Central memory CD8-positive, alpha-beta T cell (primary cell): Measurements from ENCODE around the gene ZKSCAN8.
"Not testable (repeated sequence)": the region's sequence is repeated elsewhere in the genome, so short reads cannot be mapped to it uniquely, and the experiment has no call there.

Experiments used
- ATAC-seq: fragments of 150-1000 bp; cut with Tn5 transposase; replicated peaks from 2 replicates; pipeline ENCODE4 v1.10.0; 2022; ENCODE audit warnings: mild to moderate bottlenecking, moderate FRiP score, moderate number of reproducible peaks; ENCODE audit not compliant: poor library complexity, severe bottlenecking; ENCODE audit errors: extremely low read depth
- DNase-seq, 2 donors: peaks; one replicate each; pipeline ENCODE4 v3.0.0; 2021; ENCODE audit warnings: low spot score in 2 of 2
- H3K27ac Mint-ChIP-seq: one replicate; pipeline ENCODE4 v1.8.0; 2022; ENCODE audit warnings: low read depth, mild to moderate bottlenecking, moderate library complexity, mixed read lengths
- H3K27me3 Mint-ChIP-seq: one replicate; pipeline ENCODE4 v1.8.0; 2022; ENCODE audit warnings: mixed read lengths
- H3K36me3 Mint-ChIP-seq: one replicate; pipeline ENCODE4 v1.8.0; 2022; ENCODE audit warnings: mild to moderate bottlenecking, moderate library complexity, mixed read lengths; ENCODE audit not compliant: insufficient read depth
- H3K4me1 Mint-ChIP-seq: one replicate; pipeline ENCODE4 v1.8.0; 2022; ENCODE audit warnings: mixed read lengths
- H3K4me3 Mint-ChIP-seq: one replicate; pipeline ENCODE4 v1.8.0; 2022; ENCODE audit warnings: mild to moderate bottlenecking, moderate library complexity, mixed read lengths
- H3K9me3 Mint-ChIP-seq: one replicate; pipeline ENCODE4 v1.8.0; 2022; ENCODE audit warnings: mixed read lengths

Gene ZKSCAN8

DNA sequence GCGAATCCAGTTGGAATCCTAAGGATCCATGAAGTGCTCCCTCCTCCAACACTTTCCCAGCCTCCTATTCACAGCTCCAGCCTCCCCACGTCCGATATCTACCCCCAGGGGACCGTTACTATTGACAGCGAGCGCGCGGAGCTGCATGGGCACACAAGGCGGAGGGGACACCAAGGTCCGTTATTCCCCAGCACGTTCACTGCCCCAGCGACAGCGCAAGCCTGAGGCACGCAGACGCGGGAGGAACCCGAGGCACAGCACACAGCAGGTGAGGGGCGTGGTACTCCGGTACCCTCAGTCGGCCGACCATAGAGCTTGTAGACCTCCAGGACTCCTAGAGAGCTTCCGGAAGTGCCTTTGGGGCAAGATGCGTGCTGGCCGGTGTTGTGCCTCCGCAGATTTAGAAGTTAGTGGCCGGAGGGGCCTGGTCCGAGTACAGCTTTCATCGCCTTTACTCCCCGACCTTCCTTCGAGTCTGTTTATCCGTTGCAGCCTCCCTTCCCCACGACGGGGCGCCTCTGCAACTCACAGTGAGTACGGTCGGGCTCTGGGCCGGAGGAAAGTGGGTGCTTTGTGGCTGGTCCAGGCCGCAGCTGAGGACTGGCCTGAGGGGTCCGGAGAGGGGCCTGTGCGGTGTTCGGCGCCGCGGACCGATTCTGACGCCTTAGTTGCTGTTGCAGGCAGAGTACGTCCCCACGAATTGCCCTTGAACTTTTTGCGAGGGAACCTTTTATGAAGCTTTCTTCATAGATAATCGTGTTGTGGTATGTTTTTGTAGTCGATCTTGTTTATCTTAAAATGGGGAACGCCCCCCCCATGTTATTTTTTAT is at the start of gene ZKSCAN8:
TSS of gene ZKSCAN8 (plus strand) at position 384 of the 830 bp plus-strand sequence. CDS start 6,525 bp downstream, outside the sequence.
- Mint-ChIP-seq H3K27ac (peak within 1 kb of the TSS; percentile 95), H3K4me1 (peaks cover 63% of the 10 kb centered on the region), H3K4me3 (peak within 1 kb of the TSS; percentile 96), H3K9me3 (no peaks in the 10 kb centered on the region), H3K36me3 (peaks cover 32% of the 10 kb centered on the region), H3K27me3 (no peaks in the 10 kb centered on the region)
- peak; percentile 81 for ATAC-seq
- DNase-seq = peak; percentile 58 to 69

DNA sequence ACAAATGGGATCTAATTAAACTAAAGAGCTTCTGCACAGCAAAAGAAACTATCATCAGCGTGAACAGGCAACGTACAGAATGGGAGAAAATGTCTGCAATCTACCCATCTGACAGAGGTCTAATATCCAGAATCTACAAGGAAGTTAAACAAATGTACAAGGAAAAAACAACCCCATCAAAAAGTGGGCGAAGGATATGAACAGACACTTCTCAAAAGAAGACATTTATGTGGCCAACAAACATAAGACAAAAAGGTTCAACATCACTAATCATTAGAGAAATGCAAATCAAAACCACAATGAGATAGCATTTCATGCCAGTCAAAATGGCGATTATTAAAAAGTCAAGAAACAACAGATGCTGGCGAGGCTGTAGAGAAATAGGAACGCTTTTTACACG is 39.5 kb upstream of the ZKSCAN8 start:
- H3K27ac Mint-ChIP-seq, H3K36me3 Mint-ChIP-seq, H3K9me3 Mint-ChIP-seq, H3K4me3 Mint-ChIP-seq, ATAC-seq, DNase-seq: not testable (repeated sequence)
- Mint-ChIP-seq H3K4me1 (peaks cover 11% of the 10 kb centered on the region), H3K27me3 (peaks cover 26% of the 10 kb centered on the region)

DNA sequence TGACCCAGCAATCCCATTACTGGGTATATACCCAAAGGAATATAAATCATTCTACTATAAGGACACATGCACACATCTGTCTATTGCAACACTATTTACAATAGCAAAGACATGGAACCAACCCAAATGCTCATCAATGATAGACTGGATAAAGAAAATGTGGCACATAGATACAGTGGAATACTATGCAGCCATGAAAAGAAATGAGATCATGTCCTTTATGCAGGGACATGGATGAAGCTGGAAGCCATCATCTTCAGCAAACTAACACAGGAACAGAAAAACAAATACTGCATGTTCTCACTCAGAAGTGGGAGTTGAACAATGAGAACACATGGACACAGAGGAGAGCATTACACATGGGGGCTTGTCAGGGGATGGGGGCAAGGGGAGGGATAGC is 39.0 kb upstream of the ZKSCAN8 start:
- not testable (repeated sequence) for ATAC-seq

DNA sequence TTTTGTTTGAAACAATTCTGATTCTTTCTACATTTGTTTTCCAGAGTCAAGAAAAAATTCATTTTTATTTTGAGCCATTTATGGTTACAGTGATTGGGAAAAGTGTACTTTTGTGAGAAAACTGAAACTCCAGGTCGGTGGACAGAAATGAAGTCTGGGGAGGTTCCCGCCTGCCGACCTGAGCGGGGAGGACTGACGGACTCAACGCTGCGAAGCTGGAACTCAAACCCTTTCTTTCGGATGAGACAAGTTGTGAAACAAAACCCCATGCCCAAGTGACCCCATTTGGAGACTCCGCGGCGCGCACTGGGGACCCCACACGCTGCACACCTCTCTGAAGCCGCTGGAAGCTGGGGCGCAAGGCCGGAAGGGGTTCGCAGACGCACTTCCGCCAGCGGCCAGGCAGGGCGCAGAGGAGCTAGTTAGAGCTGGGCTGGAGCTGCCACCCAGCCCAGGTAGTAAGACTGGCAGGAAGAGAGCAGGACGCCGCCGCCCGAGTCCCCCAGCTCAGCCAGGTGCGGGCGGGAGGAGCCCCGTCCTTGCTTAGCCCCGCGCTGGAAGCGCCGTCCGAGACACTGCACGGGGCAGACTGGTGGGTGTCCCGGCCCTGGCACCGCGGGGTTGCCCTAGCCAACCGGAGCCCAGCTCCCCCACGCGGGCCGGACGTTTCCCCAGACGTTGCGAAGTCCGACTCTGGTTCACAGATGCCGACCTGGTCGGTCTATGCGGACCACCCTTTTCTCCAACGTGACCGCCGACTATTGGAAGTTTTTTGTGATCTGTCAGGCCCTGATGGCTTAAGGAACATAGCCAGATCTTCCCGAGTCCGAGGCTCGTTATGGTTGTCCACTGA is 37.1 kb upstream of the ZKSCAN8 start:
- ATAC-seq (peak; percentile 99), DNase-seq (peak; percentile 70 to 75)
- Mint-ChIP-seq H3K27ac (peak overlapping the region; percentile 93), H3K9me3 (no peaks in the 10 kb centered on the region), H3K4me3 (peak overlapping the region; percentile 87), H3K4me1 (peaks cover 11% of the 10 kb centered on the region), H3K36me3 (peaks cover 5% of the 10 kb centered on the region), H3K27me3 (peaks cover 26% of the 10 kb centered on the region)

More for the DNA sequence above, 39.0 kb upstream of the ZKSCAN8 start:
- H3K9me3 Mint-ChIP-seq, H3K27ac Mint-ChIP-seq, H3K4me3 Mint-ChIP-seq, DNase-seq, H3K36me3 Mint-ChIP-seq: not testable (repeated sequence)
- Mint-ChIP-seq H3K27me3 (peaks cover 26% of the 10 kb centered on the region), H3K4me1 (peaks cover 11% of the 10 kb centered on the region)

DNA sequence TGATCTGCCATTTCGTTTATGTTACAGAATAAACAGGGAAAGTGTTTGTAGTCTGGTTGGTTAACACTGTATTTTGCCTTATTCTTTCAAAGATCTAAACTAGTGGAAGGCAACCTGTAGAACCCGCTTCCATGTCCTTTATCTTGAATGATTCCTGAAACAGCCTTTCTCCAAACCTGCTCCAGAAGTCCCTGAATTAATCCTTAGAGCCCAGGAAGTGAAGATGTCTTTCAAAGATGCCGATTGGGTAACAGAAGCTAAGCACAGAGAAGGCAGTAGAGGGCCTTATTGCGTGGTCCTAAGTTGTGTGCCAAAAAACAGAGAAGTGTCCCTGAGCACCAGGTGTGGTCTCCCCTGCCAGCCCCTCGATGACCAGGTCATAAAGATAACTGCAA is 36.4 kb upstream of the ZKSCAN8 start:
- peaks cover 5% of the 10 kb centered on the region for H3K36me3 Mint-ChIP-seq
- H3K27me3 Mint-ChIP-seq = peaks cover 20% of the 10 kb centered on the region
- peak overlapping the region; percentile 93 for H3K27ac Mint-ChIP-seq
- peaks cover 11% of the 10 kb centered on the region for H3K4me1 Mint-ChIP-seq
- H3K4me3 Mint-ChIP-seq = peak overlapping the region; percentile 87
- no peak for DNase-seq
- no peak for ATAC-seq
- no peaks in the 10 kb centered on the region for H3K9me3 Mint-ChIP-seq

DNA sequence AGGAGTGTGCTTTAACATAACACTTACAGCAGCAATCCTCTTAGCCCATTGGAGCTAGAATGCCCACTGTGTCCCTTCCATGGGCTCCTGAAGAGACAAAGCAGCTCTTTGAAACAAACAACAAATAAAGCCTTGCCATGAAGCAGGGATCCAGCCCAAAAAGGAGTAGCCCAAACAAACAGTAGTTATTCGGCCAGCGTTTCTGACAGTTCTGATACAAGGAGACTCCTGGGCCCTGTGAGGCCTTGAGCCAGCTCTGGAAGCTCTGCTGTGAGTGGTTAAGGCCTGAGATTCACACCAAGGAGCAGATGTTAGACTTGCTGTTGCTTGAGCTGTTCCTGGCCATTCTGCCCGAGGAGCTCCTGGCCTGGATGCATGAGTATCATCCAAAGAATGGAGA is 34.2 kb upstream of the ZKSCAN8 start:
- ATAC-seq = no peak
- no peak for DNase-seq
- Mint-ChIP-seq H3K9me3 (no peaks in the 10 kb centered on the region), H3K27ac (no peak overlapping the region), H3K4me1 (peaks cover 11% of the 10 kb centered on the region), H3K36me3 (peaks cover 6% of the 10 kb centered on the region), H3K27me3 (peaks cover 8% of the 10 kb centered on the region), H3K4me3 (no peak overlapping the region)

DNA sequence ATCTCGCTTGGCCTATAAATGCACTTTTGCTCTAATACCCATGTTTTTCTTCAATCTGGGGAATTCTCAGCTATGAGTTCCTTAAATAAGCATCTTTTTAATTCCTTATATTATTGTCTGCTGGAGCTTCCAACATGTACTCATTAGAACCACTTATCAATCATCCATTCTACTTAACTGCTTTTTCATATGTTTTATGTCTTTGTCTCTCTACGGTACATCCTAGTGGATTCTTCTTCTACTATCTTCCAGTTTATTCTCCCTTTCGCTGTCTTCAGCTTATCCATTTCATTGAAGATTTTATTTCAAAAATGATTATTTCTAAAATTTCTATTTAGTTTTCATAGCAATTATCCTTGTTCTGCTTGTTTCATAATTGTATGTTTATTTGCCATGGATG is 29.7 kb upstream of the ZKSCAN8 start:
- H3K4me1 Mint-ChIP-seq = no peaks in the 10 kb centered on the region
- no peak overlapping the region for H3K27ac Mint-ChIP-seq
- peaks cover 8% of the 10 kb centered on the region for H3K27me3 Mint-ChIP-seq
- ATAC-seq (no peak), DNase-seq (no peak)
- no peaks in the 10 kb centered on the region for H3K9me3 Mint-ChIP-seq
- no peak overlapping the region for H3K4me3 Mint-ChIP-seq
- H3K36me3 Mint-ChIP-seq = peaks cover 9% of the 10 kb centered on the region

DNA sequence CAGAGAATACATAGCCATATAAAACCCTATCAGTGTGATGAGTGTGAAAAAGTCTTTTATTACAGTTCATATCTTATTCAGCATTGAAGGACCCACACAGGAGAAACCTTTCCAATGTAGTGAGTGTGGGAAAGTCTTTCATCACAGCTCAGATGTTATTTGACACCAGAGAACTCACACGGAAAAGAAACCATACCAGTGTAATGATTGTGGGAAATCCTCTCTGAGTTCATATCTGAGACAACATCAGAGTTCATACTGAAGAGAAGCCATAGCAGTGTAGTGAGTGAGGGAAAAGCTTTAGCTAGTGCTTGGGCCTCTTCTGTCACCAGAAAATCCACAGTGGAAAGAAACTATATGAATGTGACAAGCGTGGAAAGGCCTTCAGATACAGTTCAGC is 25.9 kb upstream of the ZKSCAN8 start:
- H3K27ac Mint-ChIP-seq = no peak overlapping the region
- ATAC-seq (no peak), DNase-seq (no peak)
- no peaks in the 10 kb centered on the region for H3K9me3 Mint-ChIP-seq
- H3K36me3 Mint-ChIP-seq = peaks cover 25% of the 10 kb centered on the region
- H3K4me1 Mint-ChIP-seq = no peaks in the 10 kb centered on the region
- H3K27me3 Mint-ChIP-seq = no peaks in the 10 kb centered on the region
- H3K4me3 Mint-ChIP-seq = no peak overlapping the region

DNA sequence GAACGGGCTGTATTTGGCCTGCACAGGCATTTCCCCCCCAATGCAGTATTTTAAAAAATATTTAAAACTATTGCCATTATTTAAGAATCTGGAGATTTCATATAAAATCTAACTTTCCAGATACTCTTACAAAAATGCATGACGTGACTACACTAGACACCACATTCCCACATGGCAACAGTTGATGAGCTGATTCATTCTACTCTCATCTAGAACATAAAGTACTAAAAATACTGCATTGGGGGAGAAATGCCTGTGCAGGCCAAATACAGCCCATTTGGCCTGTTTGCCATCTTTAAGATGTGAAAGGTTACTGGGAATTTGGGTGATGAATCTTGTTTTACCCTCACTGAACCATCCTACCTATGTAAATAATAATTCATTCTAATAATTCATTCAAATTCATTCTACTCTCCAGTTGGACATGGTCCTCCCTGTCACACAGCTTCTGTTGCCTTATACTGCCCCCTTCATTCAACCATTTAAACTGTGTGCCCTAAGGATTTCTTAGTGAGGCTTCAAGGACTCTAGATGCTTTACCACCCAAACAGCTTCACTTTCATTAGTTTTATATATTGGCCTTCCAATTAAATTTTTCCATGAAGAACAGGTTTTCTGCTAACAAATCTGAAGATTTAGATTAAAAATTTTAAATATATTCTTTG is 24.2 kb upstream of the ZKSCAN8 start:
- no peak overlapping the region for H3K4me3 Mint-ChIP-seq
- no peaks in the 10 kb centered on the region for H3K4me1 Mint-ChIP-seq
- no peaks in the 10 kb centered on the region for H3K9me3 Mint-ChIP-seq
- ATAC-seq (no peak), DNase-seq (no peak)
- H3K36me3 Mint-ChIP-seq = peaks cover 26% of the 10 kb centered on the region
- no peaks in the 10 kb centered on the region for H3K27me3 Mint-ChIP-seq
- H3K27ac Mint-ChIP-seq = no peak overlapping the region

DNA sequence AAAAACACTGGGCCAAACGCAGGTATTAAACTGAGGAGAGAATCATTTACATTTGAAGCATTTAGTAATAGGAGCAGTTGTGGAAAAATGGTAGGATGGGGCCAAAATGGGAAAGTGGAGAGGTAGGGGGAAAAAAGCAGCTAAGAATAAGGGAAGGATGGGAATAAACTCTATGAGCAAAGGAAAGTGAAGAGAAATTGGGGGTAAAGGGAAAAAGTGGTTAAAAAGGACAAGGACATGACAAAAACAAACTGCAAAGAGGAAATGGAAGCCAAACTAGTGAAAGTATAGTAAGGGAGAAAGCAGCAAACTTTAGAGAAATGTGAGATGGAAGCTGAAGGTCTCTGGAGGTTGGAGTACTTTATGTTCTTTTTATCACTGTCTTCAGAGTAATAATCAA is 23.5 kb upstream of the ZKSCAN8 start:
- ATAC-seq = no peak
- H3K36me3 Mint-ChIP-seq = peaks cover 28% of the 10 kb centered on the region
- H3K9me3 Mint-ChIP-seq = no peaks in the 10 kb centered on the region
- no peak for DNase-seq
- H3K27ac Mint-ChIP-seq = no peak overlapping the region
- no peak overlapping the region for H3K4me3 Mint-ChIP-seq
- no peaks in the 10 kb centered on the region for H3K27me3 Mint-ChIP-seq
- peaks cover 2% of the 10 kb centered on the region for H3K4me1 Mint-ChIP-seq

DNA sequence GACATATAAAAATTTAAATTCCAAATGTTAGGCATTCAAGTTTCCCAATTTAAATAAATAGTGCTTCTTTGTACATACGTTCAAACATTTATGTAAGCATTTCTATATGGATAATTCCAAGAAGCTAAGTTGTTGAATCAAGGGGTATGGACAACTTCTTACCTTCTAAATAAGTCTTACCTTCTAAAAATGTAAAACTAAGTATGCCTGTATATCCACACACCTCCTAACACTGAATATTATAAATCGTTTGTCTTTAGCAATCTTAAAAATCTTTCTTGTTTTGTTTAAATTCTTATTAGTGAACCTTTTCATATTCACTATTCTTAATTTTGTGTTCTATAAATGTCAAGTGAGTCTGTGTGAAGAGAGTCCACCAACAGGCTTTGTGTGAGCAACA is 19.8 kb upstream of the ZKSCAN8 start:
- H3K4me3 Mint-ChIP-seq = no peak overlapping the region
- peaks cover 29% of the 10 kb centered on the region for H3K4me1 Mint-ChIP-seq
- H3K27ac Mint-ChIP-seq = no peak overlapping the region
- peaks cover 42% of the 10 kb centered on the region for H3K36me3 Mint-ChIP-seq
- DNase-seq (no peak), ATAC-seq (no peak)
- no peaks in the 10 kb centered on the region for H3K9me3 Mint-ChIP-seq
- H3K27me3 Mint-ChIP-seq = no peaks in the 10 kb centered on the region

DNA sequence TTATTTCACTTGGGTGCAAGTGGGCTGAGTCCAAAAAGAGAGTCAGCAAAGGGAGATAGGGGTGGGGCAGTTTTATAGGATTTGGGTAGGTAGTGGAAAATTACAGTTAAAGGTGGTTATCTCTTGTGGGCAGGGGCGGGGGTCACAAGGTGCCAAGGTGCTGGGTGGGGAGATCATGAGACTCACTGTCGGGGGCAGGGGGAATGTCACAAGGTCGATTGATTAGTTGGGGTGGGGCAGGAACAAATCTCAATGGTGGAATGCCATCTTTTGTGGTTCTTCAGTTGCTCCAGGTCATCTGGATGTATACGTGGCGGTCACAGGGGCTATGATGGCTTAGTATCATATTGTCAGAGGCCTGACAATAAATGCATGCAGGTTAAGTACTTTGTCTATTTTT is 19.4 kb upstream of the ZKSCAN8 start:
- ATAC-seq, H3K4me3 Mint-ChIP-seq, H3K27ac Mint-ChIP-seq: not testable (repeated sequence)

More for the DNA sequence above, 19.4 kb upstream of the ZKSCAN8 start:
- H3K27me3 Mint-ChIP-seq, H3K9me3 Mint-ChIP-seq, DNase-seq: not testable (repeated sequence)
- peaks cover 32% of the 10 kb centered on the region for H3K4me1 Mint-ChIP-seq
- H3K36me3 Mint-ChIP-seq = peaks cover 42% of the 10 kb centered on the region
